DMS53 (cell line): ENCODE data around the gene SLC9A9.
"Not testable (repeated sequence)": the region's sequence is repeated elsewhere in the genome, so short reads cannot be mapped to it uniquely, and the experiment has no call there.

Experiments
- DNase-seq: peaks from one replicate; lab custom pipeline; 2025; lab: John Stamatoyannopoulos, UW

The SLC9A9 gene

DNA sequence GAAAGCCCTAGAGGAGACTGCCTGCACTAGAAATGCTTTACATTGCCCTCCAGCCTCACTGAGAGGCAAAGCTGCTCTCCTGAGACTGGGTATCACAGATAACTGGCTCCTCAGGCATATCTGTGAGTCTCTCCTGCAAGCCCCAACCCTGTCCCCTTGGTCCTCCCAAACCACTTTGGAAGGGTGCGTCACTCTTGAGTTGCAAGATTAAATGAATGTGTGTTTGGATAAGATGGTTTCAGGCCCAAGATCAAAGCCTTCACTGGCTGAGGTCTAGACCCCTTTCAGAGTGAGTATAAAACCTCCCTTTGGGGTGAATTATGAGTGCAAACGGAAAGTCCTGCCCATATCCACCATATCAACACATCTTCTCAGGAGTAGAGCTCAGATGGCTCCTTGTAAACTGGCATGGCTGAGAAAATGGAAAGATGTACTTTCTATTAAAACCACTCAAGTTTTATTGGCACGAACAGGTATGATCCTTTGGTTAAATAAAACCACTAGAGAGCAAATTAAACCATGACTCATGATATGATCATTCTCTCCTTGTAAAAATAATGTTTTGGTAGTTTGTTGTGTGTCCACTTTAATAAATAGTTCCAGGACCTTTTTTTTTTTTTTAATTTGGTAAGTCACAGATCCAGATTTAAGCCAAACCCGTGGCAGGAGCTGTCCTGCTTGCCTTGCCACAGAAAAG is 564.7 kb downstream of the SLC9A9 start:
- DNase-seq, result no peak

DNA sequence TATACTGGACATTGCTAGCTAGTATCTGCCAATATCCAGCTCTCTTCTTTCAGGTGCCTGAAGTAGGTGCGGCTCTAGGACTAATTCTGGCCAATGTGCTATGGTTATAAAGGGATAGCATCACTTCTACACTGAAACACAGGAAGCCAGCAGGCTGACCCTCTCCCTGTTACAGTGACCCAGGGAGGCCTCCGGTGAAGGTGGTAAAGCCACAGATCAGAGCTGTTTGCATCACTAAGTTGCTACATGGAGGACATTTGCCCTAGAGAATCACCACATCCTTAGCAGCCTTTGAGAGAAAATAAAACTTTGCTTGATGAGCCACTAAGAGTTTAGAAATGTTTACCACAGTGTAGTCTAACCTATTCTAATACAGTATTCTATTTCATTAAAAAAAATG is 567.3 kb downstream of the SLC9A9 start:
- no peak for DNase-seq

DNA sequence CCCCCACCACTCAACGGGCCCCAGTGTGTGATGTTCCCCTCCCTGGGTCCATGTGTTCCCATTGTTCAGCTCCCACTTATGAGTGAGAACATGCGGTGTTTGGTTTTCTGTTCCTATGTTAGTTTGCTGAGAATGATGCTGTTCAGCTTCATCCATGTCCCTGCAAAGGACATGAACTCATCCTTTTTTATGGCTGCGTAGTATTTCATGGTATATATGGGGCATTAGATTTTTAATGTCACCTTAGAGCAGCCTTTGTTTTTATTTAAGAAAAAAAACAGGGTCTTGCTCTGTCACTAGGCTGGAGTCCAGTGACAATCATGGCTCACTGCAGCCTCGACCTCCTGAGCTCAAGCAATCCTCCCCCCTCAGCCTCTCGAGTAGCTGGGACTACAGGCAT is 568.7 kb downstream of the SLC9A9 start:
- DNase-seq, result not testable (repeated sequence)

DNA sequence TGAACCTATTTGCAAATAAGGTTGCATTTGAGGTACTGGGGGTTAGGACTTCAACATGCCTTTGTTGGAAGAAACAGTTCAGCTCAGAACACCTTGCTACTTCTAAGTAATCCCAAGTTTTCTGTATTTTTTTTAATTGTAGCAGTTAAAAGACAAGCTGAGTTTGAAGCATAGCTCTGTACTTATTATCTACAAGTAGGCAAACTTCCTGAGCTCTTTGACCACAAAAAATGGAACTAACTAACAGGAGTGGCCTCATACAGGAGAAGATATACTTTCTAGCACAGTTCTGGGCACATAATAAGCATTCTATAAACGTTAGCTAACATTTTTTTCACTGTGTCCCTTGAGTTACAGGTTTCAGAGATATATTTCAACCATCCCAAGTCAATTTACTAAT is 569.5 kb downstream of the SLC9A9 start:
- no peak for DNase-seq

DNA sequence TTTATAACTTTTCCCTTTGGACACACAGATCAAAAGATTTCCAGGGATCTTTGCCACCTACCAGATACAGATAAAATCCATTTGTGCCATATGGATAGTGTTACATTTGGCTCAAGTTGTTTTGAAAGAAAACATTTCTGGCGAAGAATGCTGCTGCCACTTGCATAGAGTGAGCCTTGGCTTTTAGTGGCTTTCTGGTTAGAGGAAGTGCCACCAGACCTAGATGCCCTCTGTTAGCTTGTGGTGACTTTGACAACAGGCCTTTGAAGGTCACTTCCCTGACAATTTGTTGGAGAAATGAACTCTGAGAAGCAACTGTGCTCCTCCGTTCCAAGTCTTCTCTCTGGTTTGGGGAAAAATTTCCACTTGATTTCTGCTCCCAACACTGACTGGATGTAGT is 570.7 kb downstream of the SLC9A9 start:
- DNase-seq, result no peak

DNA sequence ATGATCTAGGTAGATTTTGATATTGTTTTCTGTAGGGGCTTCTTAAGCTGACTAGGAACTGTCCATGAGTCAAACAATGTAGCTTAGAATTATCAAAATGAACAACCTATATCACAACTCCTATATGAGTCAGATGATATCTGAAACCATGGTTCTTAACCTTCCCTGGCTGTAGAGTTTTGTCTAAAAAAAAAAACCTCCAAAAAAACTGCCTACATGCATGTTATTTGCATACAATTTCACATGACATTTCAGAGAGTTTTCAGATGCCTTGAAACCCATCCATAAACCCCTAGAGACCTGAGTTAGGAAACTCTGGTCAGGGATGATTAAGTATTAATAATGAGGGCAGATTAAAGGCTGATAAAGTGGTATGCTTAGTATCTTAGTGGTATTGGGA is 571.7 kb downstream of the SLC9A9 start:
- DNase-seq, result no peak

DNA sequence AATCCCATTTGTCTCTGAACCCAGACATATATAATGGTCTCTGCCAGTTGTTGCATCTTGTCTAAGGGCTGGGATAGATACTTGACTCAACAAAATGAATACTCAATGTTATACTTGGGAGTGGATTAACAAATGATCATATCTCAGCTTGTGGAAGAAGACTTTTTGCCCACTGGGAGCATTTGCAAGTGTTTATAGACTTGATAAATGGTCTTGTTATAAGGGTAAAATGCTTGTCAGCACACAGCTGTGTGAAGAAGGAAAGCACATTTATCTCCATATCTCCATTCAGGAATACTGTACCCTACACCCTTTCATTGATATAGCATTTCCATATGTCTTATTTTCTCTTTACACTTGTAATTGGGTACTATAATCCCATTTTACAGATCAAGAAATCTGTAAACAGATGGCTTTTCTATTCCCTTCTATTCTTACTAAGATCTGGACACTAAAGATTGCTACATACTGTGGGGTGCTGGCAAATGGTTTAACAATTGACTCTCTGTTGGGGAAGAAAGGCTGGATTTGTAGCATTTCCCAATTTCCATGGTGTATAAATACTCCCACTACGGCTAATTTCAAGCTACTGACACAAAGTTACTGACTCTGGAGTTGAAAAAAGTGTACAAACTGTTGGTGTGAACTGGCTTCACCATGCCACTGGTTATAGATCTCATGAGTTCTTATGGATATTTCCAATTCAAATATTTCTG is 574.1 kb downstream of the SLC9A9 start:
- no peak for DNase-seq

DNA sequence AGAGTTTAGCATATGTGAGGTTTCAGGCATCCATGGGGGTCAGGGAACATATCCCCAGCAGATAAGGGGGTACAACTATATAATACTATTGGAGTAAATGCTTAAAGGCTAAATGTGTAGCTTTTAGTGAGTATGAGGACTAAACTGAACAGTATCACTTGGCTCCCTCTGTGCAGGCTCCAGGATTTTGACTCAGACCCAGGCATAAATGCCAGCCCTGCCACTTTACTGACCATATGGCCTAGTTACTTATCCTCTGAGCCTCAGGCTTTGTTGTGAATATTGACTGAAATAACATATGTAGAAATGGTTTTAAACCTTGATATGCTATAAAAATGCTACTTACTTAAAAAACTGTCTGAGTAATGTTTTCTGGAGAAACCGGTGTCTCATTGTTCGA is 577.1 kb downstream of the SLC9A9 start:
- DNase-seq, result no peak

DNA sequence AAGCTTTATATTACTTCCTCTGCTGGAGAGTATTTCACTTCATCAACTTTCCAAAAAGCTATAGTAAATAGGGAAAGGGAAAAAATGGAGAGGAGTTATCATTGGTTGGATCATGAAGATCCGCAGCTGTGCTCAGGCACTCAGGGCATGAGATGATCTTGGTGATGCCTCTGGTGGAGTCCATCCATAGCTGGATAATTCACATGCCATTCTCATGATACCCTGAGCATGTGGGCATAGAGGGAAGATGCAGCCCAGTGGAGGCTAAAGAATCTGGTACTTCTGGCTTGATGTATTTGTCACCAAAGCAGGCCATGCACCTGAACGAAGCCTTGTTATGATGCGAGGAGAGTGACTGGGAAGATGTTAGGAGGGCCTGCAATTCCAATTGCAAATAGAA is 578.5 kb downstream of the SLC9A9 start:
- DNase-seq, result no peak

DNA sequence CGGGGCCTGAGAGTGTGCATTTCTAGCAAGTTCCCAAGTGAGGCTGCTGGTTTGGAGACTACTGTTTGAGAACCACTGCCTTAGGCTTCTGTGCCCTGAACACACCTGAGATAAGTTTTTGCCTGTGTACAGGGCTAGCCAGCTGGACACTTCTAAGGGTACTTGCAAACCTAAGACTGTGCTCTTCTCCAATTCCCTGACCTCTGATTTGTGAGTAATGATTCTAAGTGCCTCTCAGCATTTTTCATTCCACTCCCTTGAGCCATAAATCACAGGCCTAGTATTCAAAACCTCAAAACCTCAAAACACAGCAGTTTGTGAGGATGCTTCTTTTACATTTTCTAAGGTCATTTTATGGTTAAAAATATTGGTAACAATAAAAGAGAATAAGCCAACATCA is 580.3 kb downstream of the SLC9A9 start:
- no peak for DNase-seq

DNA sequence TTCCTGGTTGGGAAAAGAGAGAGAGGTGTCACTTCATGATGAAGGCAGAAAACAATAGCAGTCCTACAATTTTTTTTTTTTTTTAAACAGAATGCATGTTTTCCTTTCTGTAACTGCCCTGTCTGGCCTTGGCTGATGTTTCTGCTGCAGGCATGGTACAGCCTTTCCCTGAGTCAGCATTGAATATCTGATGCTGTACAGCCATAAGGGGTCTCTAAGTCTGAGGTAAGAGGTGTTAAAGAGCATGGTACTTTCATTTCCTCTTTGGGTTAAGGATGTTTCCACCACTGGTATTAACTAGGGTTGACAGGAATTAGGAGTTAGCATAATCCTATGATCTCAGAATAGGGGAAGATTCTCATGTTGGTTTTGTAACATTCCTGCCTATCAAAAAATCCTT is 581.3 kb downstream of the SLC9A9 start:
- DNase-seq, result no peak

DNA sequence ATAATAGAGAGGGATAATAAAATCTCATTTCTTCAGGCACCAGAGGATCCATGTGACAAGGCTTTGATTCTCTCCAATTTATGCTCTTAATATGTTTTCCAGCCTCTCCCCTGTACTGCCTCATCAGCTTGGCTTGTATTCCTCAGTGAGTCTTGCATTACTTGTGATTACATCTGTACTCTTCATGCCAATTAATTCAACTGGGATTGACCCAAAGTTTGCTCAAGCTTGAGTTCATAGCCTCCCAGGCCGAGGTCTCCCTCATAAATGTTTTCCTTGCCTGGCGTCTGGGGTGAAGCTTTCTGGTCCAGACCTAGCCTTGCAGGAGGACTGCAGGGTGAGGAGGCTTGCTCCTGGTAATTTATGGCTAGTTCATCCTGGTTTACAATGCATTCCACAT is 581.8 kb downstream of the SLC9A9 start:
- DNase-seq, result no peak

DNA sequence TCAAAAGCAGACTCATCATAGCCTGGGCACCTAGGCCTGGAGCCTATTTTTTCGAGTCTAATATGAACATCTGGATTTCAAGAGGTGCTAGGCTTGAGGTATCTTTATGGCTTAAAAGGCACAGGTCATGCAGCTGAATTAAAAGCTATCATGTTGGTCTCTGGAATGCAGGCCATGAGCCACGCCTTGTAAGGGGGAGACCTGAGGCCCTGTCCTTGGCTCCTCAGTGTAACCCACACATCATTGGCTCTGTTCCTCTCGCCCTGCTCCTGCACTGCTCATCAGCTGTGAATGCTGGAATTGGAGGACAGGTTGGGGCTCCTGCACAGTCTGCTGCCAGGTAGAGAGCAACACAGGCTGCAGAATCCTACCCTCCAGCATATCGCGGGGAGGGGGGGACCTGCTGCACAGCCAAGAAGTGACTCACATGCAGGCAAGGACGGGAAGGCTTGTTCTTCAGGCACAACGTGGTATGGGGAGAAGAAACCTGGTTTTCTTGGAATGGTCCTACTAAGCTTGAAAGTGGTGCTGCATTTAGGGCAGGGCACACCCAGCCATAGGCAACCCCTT is 582.7 kb downstream of the SLC9A9 start:
- DNase-seq, result no peak

DNA sequence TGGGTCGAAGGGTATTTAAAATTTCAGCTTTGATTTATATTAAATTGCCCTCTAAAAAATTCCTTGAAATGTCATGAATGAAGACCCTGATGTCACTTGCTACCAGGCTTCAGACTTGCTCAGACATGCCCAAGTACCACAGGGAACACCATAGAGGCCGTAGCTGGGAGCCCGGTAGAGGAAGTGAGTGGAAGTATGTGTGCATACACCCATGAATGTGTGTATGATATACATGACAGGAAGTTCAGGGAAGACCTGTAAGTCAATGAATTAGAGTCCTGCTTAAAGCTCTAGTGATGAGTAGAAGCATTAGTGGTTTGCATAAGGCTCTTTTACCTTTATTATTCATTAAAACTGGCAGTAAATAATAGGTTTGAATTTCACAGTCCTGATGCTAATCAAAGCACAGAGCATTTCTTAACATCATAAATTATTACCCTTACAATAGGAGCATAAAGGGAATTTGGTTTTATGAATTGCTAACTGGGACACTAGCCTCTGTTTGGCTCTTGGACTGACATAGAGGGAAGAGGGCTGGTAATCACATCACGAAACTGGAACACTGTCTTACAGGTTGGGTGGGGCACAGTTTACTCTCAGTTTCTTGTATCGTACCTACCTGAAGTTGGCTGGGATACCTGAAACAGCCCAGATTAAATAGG is 584.3 kb downstream of the SLC9A9 start:
- no peak for DNase-seq

DNA sequence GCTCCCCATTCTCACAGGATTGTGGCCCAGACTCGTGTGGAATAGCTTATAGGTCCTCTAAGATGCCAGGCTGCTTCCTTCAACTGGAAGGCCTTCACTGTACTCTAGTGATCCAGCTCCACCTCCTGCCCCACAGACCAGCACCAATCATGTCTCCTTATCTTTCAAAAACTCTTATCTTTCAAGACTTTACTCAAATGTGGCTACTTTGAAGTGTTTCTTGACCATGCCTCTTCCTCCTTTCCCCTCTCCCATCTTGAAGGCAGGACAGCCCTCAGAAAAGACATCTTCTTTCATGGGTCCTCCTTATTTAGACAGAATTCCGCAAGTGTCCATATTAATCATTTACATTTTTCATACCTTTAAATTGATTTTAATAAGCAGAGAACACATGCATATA is 586.4 kb downstream of the SLC9A9 start:
- DNase-seq, result no peak

DNA sequence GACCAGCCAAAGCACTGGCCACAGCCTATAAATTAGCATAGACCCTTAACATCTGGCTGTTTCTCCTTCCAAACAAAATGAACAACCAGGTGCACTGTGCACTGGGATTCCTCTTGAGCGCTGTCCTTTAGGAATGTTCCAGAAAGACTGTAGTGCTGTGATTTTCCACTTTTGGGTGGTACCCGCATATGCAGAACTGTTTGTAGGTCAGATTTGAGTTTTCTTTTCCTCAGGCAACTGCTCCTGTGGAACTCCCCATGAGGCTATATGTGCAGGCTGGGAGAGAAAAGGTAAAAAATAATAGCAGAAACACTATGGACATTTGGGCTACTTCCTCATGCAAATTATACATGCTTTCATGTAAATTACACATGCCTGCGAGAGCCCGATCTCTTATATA is 589.6 kb downstream of the SLC9A9 start:
- no peak for DNase-seq

DNA sequence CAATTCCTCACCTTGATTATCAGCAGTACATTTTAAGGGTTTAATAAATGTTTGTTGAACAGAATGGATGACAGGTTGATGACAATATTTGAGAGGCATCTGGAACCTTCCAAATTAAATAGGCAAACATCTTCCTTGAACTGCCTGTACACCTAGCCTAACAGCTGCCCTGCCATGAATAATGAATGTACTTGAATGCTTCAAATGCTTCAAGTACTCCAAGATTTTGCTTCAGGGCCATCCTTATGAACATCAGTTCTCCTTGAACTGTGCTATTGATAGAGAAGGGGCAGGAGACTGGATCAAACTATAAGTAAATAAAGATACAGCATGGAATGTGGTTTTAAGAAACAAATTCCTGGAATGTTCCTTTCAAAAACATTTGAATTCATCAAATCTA is 591.9 kb downstream of the SLC9A9 start:
- no peak for DNase-seq

DNA sequence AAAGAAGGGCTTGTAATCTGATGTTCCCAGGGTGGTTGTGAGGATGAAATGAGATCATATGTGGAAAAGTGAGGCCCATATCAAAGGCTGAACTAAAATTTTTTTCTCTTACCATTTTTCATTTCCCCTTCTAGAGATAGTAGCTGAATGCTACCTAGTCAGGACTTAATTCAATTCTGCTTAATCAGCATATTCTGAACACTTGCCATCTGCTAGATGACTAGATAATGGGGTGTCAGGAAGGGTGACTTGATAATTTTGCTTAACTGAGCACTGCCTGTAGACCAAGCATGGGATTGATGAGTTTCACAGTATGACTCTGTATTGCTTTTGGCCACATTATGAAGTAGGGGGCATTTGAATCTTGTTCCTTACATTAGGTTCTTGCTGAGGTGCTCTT is 592.5 kb downstream of the SLC9A9 start:
- DNase-seq, result no peak

DNA sequence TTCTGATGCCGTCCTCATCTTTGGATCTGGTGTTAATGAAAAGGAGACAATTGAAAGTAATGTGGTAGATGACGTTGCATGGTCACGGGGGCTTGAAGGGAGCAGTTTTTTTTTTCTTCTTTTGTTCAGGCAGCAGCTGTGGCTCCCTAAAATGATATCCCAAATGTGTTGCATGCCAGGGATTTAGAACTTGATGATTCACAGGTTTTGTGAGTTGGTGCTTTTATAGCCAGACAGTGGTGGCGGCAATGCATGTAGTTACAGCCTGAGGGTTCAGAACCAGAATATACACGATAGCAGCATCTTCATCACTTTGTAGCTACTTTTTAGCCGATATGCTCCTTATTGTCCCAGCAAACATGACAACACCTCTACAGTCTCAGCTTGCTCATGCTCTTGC is 595.3 kb downstream of the SLC9A9 start:
- DNase-seq, result no peak

DNA sequence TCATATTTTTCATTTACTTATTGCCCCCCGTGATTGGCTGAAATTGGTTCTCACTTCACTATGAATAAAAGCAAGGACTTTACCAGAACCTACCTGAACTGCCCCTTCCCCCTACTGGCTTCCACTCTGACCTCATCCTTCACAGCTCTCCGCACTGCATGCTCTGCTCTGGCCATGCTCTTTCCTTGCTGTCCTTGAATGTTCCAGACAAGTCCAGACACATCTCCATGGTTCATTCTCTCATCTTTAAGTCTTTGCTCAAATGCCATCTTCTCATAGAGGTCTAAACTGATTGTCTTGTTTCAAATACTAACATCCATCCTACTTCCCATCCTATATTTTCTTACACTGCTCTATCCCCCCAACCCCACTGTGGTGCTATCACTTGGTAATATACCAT is 599.3 kb downstream of the SLC9A9 start:
- no peak for DNase-seq

DNA sequence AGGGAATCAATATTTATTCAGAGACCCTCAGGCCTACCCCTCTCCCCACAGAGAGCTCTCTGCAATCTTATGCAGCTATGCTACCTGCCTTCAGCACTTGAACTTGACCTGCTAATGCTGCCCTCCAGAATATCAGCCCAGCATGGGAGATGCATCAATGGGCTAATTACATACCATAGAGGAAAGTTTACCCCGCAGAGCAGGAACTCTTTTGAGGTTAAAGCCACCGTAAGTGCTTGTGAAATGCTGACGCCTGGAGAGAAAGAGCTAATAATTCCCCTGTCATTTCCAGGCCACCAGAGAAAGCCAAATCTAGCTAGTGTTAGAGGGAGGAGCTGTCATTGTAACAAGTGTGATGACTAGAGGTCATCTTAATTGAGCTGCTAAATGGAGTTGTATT is 601.2 kb downstream of the SLC9A9 start:
- no peak for DNase-seq

DNA sequence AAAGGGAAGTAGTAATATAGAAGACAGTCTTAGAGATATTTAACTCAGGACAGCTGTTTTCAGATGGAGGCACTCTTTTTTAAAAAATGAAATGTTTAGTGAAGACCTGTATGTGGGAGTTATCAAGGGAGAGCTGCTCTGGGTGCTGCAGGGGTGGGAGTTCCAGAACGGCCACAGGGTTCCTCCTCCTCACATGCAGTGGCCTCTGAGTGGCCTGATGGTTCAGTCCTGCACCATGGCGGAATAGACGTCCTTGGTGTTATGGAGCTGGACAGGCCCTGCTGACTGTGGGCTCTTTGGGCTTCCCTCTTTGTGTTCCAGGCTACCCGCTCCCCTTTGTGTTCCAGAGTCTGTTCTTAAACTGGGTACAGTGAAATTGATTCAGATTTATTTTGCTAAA is 602.6 kb downstream of the SLC9A9 start:
- DNase-seq, result no peak

DNA sequence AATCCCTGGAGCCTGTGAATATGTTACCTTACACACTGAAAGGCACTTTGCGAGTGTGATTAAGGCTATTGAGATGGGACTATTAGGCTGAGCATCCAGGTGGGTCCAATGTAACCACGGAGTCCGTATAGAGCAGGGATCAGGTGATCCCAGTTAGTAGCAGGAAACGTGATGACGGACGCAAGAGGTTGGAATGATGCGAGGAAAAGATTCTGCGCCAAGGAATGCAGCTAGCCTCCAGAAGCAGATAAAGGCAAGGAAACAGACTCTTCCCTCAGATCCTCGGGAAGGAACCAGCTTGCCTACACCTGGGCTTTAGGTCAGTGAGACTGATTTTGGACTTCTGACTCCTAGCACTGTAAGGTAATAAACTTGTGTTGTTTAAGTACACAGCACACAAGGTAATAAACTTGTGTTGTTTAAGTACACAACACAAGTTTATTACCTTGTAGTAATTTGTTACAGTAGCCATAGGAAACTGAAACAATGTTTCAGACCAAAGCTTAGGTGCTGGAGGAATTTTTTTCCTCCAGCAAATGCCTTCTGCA is 603.7 kb downstream of the SLC9A9 start:
- DNase-seq, result no peak
